GM12878 (cell line): ENCODE measurements around the gene IGIP. TPM values are rescaled to one million over a fixed set of nuclear protein-coding genes. Genes with fewer than 3 reads are reported as not detected.

Source experiments
- ATAC-seq: fragments of 200-7000 bp; cut with Tn5 transposase; 3 replicates; pipeline ENCODE4 v1.9.1; 2020; ENCODE audit warnings: mild to moderate bottlenecking, moderate library complexity
- BruUV-seq: library from RNA; stranded (reverse); fragments of 400-500 nt; replicated peaks from 2 replicates; lab custom pipeline; 2021; lab: Mats Ljungman, UMichigan
- CTCF ChIA-PET: fragments of 300-600 bp; sonication (Branson Sonifier 250); formaldehyde crosslinking; extraction: SDS; loops from one replicate; lab custom pipeline; 2021; ENCODE audit warnings: inconsistent platforms; lab: Yijun Ruan, JAX
- POLR2A ChIA-PET: fragments of 350-600 bp; formaldehyde crosslinking; extraction: SDS; loops from one replicate; lab custom pipeline; 2021; ENCODE audit warnings: inconsistent platforms; lab: Charles Lee
- RAD21 ChIA-PET: fragments of 300-600 bp; sonication (Branson Sonifier 250); formaldehyde crosslinking; loops from one replicate; lab custom pipeline; 2023; ENCODE audit warnings: antibody characterized with exemption; ENCODE audit not compliant: unreplicated experiment; lab: Charles Lee
- SMC1A ChIA-PET: fragments of 300-600 bp; sonication (Branson Sonifier 250); formaldehyde crosslinking; loops from one replicate; lab custom pipeline; 2023; ENCODE audit not compliant: unreplicated experiment, uncharacterized antibody; lab: Charles Lee
- DNase-seq: peaks from one replicate; pipeline ENCODE4 v3.0.0-alpha.2; 2011; ENCODE audit warnings: low read depth, low spot score
- FAIRE-seq: peaks from 3 replicates; lab custom pipeline; 2011; peaks lifted over from hg19 to GRCh38; lab: Jason Lieb, UNC
- H2AFZ ChIP-seq: 2 replicates; pipeline ENCODE4 v1.6.0; 2011; ENCODE audit warnings: low read depth, low read length, control low read depth; ENCODE audit not compliant: control insufficient read depth
- H3K27ac ChIP-seq: 2 replicates; pipeline ENCODE4 v1.5.1; 2011; ENCODE audit warnings: control low read depth; ENCODE audit not compliant: control insufficient read depth, insufficient read depth
- H3K27me3 ChIP-seq, 2 experiments: replicated peaks in 1 of 2; 2 replicates each; pipeline versions ENCODE4 v1.6.0 to v1.6.1; 2011; ENCODE audit warnings: low read length in 1 of 2; ENCODE audit not compliant: control insufficient read depth in 2 of 2, insufficient read depth in 2 of 2
- H3K36me3 ChIP-seq, 2 experiments: 2 replicates each; pipeline ENCODE4 v1.5.1; 2011; ENCODE audit warnings: low read length in 1 of 2; ENCODE audit not compliant: control insufficient read depth in 2 of 2, insufficient read depth in 2 of 2
- H3K4me1 ChIP-seq: 2 replicates; pipeline ENCODE4 v1.6.1; 2011; ENCODE audit warnings: mild to moderate bottlenecking, low read length, moderate library complexity, mixed read lengths; ENCODE audit not compliant: control insufficient read depth, insufficient read depth
- H3K4me2 ChIP-seq: 2 replicates; pipeline ENCODE4 v1.6.0; 2011; ENCODE audit warnings: control low read depth; ENCODE audit not compliant: control insufficient read depth, insufficient read depth
- H3K4me3 ChIP-seq: fragments of 200-600 bp; sonication (generic); 2 replicates; pipeline ENCODE4 v1.5.1; 2016
- H3K79me2 ChIP-seq: 2 replicates; pipeline ENCODE4 v1.6.0; 2011; ENCODE audit warnings: low read length; ENCODE audit not compliant: control insufficient read depth, insufficient read depth
- H3K9ac ChIP-seq: 2 replicates; pipeline ENCODE4 v1.8.0; 2011; ENCODE audit warnings: low read length, control low read depth, mixed read lengths; ENCODE audit not compliant: control insufficient read depth, insufficient read depth
- H3K9me3 ChIP-seq: replicated peaks from 3 replicates; pipeline ENCODE4 v1.5.1; 2011; ENCODE audit warnings: mild to moderate bottlenecking, low read length; ENCODE audit not compliant: control insufficient read depth, insufficient read depth
- H4K20me1 ChIP-seq: 2 replicates; pipeline ENCODE4 v1.6.0; 2011; ENCODE audit not compliant: control insufficient read depth, insufficient read depth
- ASH2L ChIP-seq: fragments of 300-600, 200-600 bp; sonication (generic); IDR thresholded peaks from 2 replicates; pipeline ENCODE4 v1.6.1; 2017; ENCODE audit warnings: low read depth, mild to moderate bottlenecking, borderline replicate concordance
- CEBPZ ChIP-seq: fragments of 150-350 bp; IDR thresholded peaks from 2 replicates; pipeline ENCODE4 v1.6.1; 2016; ENCODE audit warnings: low read depth, low read length
- CREB1 ChIP-seq: IDR thresholded peaks from 2 replicates; pipeline ENCODE4 v1.6.1; 2012; ENCODE audit warnings: low read depth, mild to moderate bottlenecking, inconsistent platforms
- CUX1 ChIP-seq: IDR thresholded peaks from 2 replicates; pipeline ENCODE4 v1.6.1; 2012; ENCODE audit warnings: improper control_type of control experiment, low read depth, low read length; ENCODE audit not compliant: insufficient replicate concordance
- DPF2 ChIP-seq: fragments of 450-650 bp; IDR thresholded peaks from 2 replicates; pipeline ENCODE4 v1.6.1; 2017; ENCODE audit warnings: mild to moderate bottlenecking
- GABPA ChIP-seq: IDR thresholded peaks from 2 replicates; pipeline ENCODE4 v1.6.1; 2014; ENCODE audit warnings: antibody characterized with exemption, low read depth, mild to moderate bottlenecking, inconsistent platforms
- IKZF1 ChIP-seq: fragments of 450-650 bp; conservative IDR thresholded peaks from 2 replicates; pipeline ENCODE4 v1.6.1; 2017; ENCODE audit warnings: antibody characterized with exemption, mild to moderate bottlenecking
- IKZF2 ChIP-seq, 2 experiments: fragments of 450-650 bp; IDR thresholded peaks; 2 replicates each; pipeline ENCODE4 v1.6.1; 2017; ENCODE audit warnings: mild to moderate bottlenecking in 2 of 2, moderate library complexity in 2 of 2
- KAT2A ChIP-seq: conservative IDR thresholded peaks from 2 replicates; pipeline ENCODE4 v1.6.1; 2011; ENCODE audit warnings: low read depth, low read length; ENCODE audit not compliant: control insufficient read depth
- KLF5 ChIP-seq: fragments of 450-650 bp; IDR thresholded peaks from 2 replicates; pipeline ENCODE4 v1.6.1; 2014; ENCODE audit warnings: mild to moderate bottlenecking; ENCODE audit not compliant: partially characterized antibody
- POLR2AphosphoS2 ChIP-seq: IDR thresholded peaks from 2 replicates; pipeline ENCODE4 v1.6.1; 2011; ENCODE audit warnings: low read depth, mild to moderate bottlenecking, low read length, improper control_type of control experiment, moderate library complexity
- SMAD5 ChIP-seq: IDR thresholded peaks from 2 replicates; pipeline ENCODE4 v1.6.1; 2016; ENCODE audit warnings: antibody characterized with exemption, low read depth
- SUZ12 ChIP-seq: fragments of 200-600 bp; sonication (generic); IDR thresholded peaks from one replicate; pipeline ENCODE4 v1.6.1; 2018; ENCODE audit warnings: antibody characterized with exemption, mild to moderate bottlenecking; ENCODE audit not compliant: unreplicated experiment
- YBX1 ChIP-seq: fragments of 450-650 bp; IDR thresholded peaks from 2 replicates; pipeline ENCODE4 v1.6.1; 2016; ENCODE audit warnings: antibody characterized with exemption
- ZNF217 ChIP-seq: fragments of 450-650 bp; IDR thresholded peaks from 2 replicates; pipeline ENCODE4 v1.6.1; 2017; ENCODE audit warnings: antibody characterized with exemption, mild to moderate bottlenecking
- in situ Hi-C: fragments of 300-500 bp; cut with MboI; formaldehyde crosslinking; loops from 9 replicates; pipeline ENCODE4 v1.14.3; 2018; ENCODE audit warnings: mixed read lengths
- intact Hi-C: fragments of 100-400 bp; cut with micrococcal nuclease; formaldehyde crosslinking; loops from one replicate; pipeline ENCODE4 v1.14.2; 2022; ENCODE audit not compliant: unreplicated experiment
- polyA plus RNA-seq, 11 experiments: library from polyadenylated mRNA; depleted of rRNA in 4 of 11; unstranded in 6 of 11; stranded (reverse) in 5 of 11; fragments of >200 nt; fragmentation: Nextera tagmentation in 4 of 11; fragmentation: Illumina TruSeq in 1 of 11; extraction: Ambion mirVana in 4 of 11; extraction: Trizol in 1 of 11; gene quantifications; 1 replicate in 1 of 11; 2 replicates in 10 of 11; pipeline versions ENCODE4 v1.2.1 to v1.2.3, GENCODE V29; 2011 to 2016; ENCODE audit warnings: inconsistent platforms in 2 of 11, missing spikeins in 2 of 11, low read depth in 1 of 11
- total RNA-seq, 4 experiments: library from RNA; depleted of rRNA in 3 of 4; stranded (reverse); fragments of >200 nt in 3 of 4; fragmentation: Illumina TruSeq in 1 of 4; extraction: Trizol in 1 of 4; gene quantifications; 2 replicates each; pipeline versions ENCODE4 v1.2.1 to v1.2.3, GENCODE V29; 2013 to 2021

IGIP gene
- total and polyA plus RNA-seq, 10 of the 15 experiments (the other 5 are each of a cell fraction or from before 2014, with no cell fraction given), result 0.58 to 3.3 (median 1.9) TPM

DNA sequence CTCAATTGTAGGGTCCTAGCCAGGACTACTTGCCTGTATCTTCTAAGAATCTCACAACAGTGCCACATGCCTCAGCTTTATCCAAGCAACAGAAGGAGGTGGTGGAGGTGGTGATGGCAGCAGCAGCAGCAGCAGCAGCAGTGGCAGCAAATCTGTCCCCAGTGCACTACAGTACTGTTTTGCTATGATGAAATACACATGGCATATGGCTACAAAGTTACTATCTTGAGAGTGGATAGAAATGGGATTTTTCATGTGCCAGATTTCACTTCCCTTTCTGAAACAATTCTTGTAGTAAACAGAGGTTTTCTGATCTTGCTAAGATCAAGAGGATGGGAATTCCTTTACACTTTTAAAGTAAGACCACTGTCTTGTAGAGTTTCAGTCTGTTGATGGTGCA lies 41.2 kb downstream of the IGIP start:
- intact Hi-C loops, result no loop called here
- ATAC-seq (peak; percentile 73), DNase-seq (no peak), FAIRE-seq (no peak)
- Histone ChIP-seq H3K4me1 (peaks cover 16% of the 10 kb centered on the region), H3K27ac (no peak overlapping the region), H4K20me1 (no peaks in the 10 kb centered on the region), H3K27me3 (no peaks in the 10 kb centered on the region), H3K36me3 (no peaks in the 10 kb centered on the region), H3K4me3 (no peak overlapping the region), H3K9me3 (no peaks in the 10 kb centered on the region), H2AFZ (no peak overlapping the region), H3K79me2 (no peaks in the 10 kb centered on the region), H3K4me2 (no peak overlapping the region), H3K9ac (no peak overlapping the region)
- in situ Hi-C loops, result no loop called here
- ChIA-PET RAD21 (no interaction called here), SMC1A (interaction anchor here (1.5 to 2.5 kb wide), 2 partner anchors 73 to 94 kb away, joined by 4 to 6 read pairs; no protein-coding TSS in a partner anchor), POLR2A (no interaction called here), CTCF (interaction anchor here (1.0 to 1.2 kb wide), 2 partner anchors 74 to 198 kb away, joined by 3 to 4 read pairs; no protein-coding TSS in a partner anchor)
- BruUV-seq, result no TSS peak
- TF ChIP-seq IKZF1, result peak; percentile 41
- TF ChIP-seq GABPA, result no peak
- TF ChIP-seq IKZF2 (IDR thresholded peaks at IDR 0.05), result peak in 1 of 2 experiments; percentile 19; a peak in 1 of 4 replicates
- no peak for TF ChIP-seq ZNF217
- no peak for TF ChIP-seq POLR2AphosphoS2
- TF ChIP-seq CREB1, result 0 out of 2 replicates have a peak, but pooled peaks have one; percentile 48
- TF ChIP-seq YBX1, result no peak
- no peak for TF ChIP-seq CUX1
- TF ChIP-seq SMAD5, result no peak
- no peak for TF ChIP-seq ASH2L
- TF ChIP-seq CEBPZ, result no peak
- no peak for TF ChIP-seq KAT2A
- TF ChIP-seq KLF5, result no peak
- no peak for TF ChIP-seq SUZ12
- TF ChIP-seq DPF2, result no peak
